Esophagus squamous epithelium (tissue), 5 donors: ENCODE measurements around the gene TMEM225. TPM values are rescaled to one million over a fixed set of nuclear protein-coding genes. Genes with fewer than 3 reads are reported as not detected.
"Not testable (repeated sequence)": the region's sequence is repeated elsewhere in the genome, so short reads cannot be mapped to it uniquely, and the experiment has no call there.

ENCODE experiments used
- DNase-seq: peaks from one replicate; lab custom pipeline; 2025; lab: John Stamatoyannopoulos, UW
- H3K27ac ChIP-seq, 4 donors: fragments of 200-600 bp; sonication (generic); one replicate each; pipeline ENCODE4 v1.5.1; 2016 to 2019; ENCODE audit warnings: mild to moderate bottlenecking in 1 of 4
- H3K27me3 ChIP-seq, 4 donors: fragments of 200-600 bp; sonication (generic); 1 replicate in 3 of 4; 2 replicates in 1 of 4; pipeline versions ENCODE4 v1.5.1 to v1.6.0; 2017 to 2021; ENCODE audit warnings: antibody characterized with exemption in 1 of 4
- H3K36me3 ChIP-seq, 3 donors: fragments of 200-600 bp; sonication (generic); one replicate each; pipeline ENCODE4 v1.5.1; 2016 to 2019
- H3K4me1 ChIP-seq, 3 donors: fragments of 200-600 bp; sonication (generic); one replicate each; pipeline ENCODE4 v1.5.1; 2017 to 2019
- H3K4me3 ChIP-seq, 4 donors: fragments of 200-600 bp; sonication (generic); 1 replicate in 3 of 4; 2 replicates in 1 of 4; pipeline ENCODE4 v1.5.1; 2016 to 2019; ENCODE audit warnings: mild to moderate bottlenecking in 2 of 4, moderate library complexity in 1 of 4
- H3K9me3 ChIP-seq, 3 donors: fragments of 200-600 bp; sonication (generic); one replicate each; pipeline ENCODE4 v1.5.1; 2016 to 2019
- POLR2A ChIP-seq, 4 donors: fragments of 450-650 bp; IDR thresholded peaks; one replicate each; pipeline ENCODE4 v1.6.1; 2017; ENCODE audit warnings: antibody characterized with exemption in 4 of 4, mild to moderate bottlenecking in 4 of 4, moderate library complexity in 3 of 4
- WGBS, 2 donors: methylation state at CpG; one replicate each; pipeline ENCODE4 v1.1.5; 2018; 5-methylcytosine and 5-hydroxymethylcytosine counted together
- intact Hi-C: fragments of 100-400 bp; cut with DNase I; formaldehyde crosslinking; loops from one replicate; pipeline ENCODE4 v1.15.0; 2022
- total RNA-seq, 4 donors: library from RNA; depleted of rRNA; stranded (reverse); fragments of >200 nt; gene quantifications; one replicate each; pipeline ENCODE4 v1.1.0, GENCODE V29; 2016
- TF ChIP-seq, protein P1 (sequence below), 6 experiments: fragments of 450-650 bp in 4 of 6; fragments of 200-600 bp in 2 of 6; sonication (generic) in 2 of 6; IDR thresholded peaks; one replicate each; pipeline ENCODE4 v1.5.1; 2016 to 2019; ENCODE audit warnings: antibody characterized with exemption in 6 of 6, mild to moderate bottlenecking in 4 of 6, moderate library complexity in 4 of 6
- donor health status: DM: yes; HTN: yes; CAD: no.

Gene TMEM225
- total RNA-seq, 4 donors from 2014 or later, result not detected

DNA sequence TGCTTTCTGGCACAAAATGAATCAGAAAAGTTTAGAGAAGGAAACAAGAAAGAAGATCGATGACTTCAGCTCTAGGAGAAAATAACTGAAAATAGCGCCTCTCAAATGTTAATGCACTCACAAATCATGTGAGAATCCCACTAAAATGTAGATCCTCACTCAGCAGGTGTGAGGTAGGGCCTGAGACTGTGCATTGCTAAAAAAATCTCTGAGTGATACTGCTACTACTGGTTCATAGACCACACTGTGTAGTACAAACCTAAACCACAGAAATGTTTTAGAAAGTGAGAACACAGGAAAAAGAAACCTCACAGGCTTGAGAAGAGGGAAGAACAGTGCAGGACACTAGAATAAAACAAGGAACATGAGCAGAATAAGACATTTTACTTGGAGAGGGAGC lies 18.5 kb upstream of the TMEM225 start:
- DNase-seq, result no peak
- Histone ChIP-seq H3K4me1 (no peaks in the 10 kb centered on the region), H3K9me3 (no peaks in the 10 kb centered on the region), H3K27ac (no peak overlapping the region), H3K27me3 (no peaks in the 10 kb centered on the region), H3K4me3 (no peak overlapping the region), H3K36me3 (no peaks in the 10 kb centered on the region)
- WGBS, 2 donors, result 57 to 78% methylated on average over 2 of the region's 2 CpGs
- TF ChIP-seq, protein P1, sequence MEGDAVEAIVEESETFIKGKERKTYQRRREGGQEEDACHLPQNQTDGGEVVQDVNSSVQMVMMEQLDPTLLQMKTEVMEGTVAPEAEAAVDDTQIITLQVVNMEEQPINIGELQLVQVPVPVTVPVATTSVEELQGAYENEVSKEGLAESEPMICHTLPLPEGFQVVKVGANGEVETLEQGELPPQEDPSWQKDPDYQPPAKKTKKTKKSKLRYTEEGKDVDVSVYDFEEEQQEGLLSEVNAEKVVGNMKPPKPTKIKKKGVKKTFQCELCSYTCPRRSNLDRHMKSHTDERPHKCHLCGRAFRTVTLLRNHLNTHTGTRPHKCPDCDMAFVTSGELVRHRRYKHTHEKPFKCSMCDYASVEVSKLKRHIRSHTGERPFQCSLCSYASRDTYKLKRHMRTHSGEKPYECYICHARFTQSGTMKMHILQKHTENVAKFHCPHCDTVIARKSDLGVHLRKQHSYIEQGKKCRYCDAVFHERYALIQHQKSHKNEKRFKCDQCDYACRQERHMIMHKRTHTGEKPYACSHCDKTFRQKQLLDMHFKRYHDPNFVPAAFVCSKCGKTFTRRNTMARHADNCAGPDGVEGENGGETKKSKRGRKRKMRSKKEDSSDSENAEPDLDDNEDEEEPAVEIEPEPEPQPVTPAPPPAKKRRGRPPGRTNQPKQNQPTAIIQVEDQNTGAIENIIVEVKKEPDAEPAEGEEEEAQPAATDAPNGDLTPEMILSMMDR (IDR thresholded peaks at IDR 0.05), result no peak
- no peak for TF ChIP-seq POLR2A (IDR thresholded peaks at IDR 0.05)
- intact Hi-C loops, result no loop called here

DNA sequence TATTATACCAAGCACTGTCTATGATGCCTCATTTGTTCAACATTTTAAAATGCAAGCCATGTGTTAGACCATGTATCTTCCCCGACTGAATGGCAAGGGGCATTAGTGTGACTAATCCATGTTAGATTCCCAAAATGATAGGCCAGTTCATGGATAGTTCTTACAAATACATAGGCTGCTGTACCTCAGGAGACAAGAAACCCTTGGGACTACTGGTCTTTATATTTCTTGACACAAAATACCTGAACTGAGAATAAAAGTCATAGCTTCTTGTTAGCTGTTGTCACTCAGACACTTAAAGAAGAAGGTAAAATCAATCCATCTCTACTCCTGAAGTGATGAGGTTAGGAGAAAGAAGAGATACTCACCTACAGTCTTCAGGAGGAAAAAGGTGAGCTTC lies 16.4 kb upstream of the TMEM225 start, which contains the start of gene OR8D4:
Gene OR8D4, plus strand, starts transcription at position 301 of the 400 bp plus-strand sequence. CDS start 4,265 bp downstream, outside the sequence.
- Histone ChIP-seq H3K4me3 (no peak within 1 kb of the TSS), H3K9me3 (no peaks in the 10 kb centered on the region), H3K36me3 (no peaks in the 10 kb centered on the region), H3K4me1 (no peaks in the 10 kb centered on the region), H3K27ac (no peak within 1 kb of the TSS), H3K27me3 (no peaks in the 10 kb centered on the region)
- DNase-seq, result no peak
- TF ChIP-seq, protein P1 (IDR thresholded peaks at IDR 0.05), result no peak
- TF ChIP-seq POLR2A (IDR thresholded peaks at IDR 0.05), result no peak
- intact Hi-C loops, result no loop called here
- WGBS, 2 donors, result 86 to 100% methylated on average over 1 of the region's 1 CpG

DNA sequence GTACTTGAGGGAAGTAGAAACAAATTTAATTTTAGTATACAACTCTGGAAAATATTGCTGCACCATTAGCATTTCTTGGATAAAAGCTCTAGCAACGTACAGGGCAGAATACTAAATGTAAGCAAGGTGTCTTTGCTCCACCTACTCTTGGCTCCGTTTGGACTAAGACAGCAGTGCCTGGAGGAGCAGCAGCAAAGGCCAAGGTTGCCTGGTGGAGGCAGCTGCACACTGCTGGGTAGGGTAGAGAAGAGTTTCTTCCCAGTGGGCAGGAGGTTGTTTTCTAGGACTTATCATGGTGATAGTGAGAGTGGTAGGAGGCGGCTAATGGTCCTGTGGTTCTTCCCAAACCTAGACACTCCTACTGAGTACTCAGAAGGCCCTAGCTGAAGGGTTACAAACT lies 14.3 kb upstream of the TMEM225 start:
- H3K4me3 ChIP-seq, result no peak overlapping the region
- H3K4me1 ChIP-seq, result no peaks in the 10 kb centered on the region
- TF ChIP-seq, protein P1 (IDR thresholded peaks at IDR 0.05), result no peak
- TF ChIP-seq POLR2A (IDR thresholded peaks at IDR 0.05), result no peak
- intact Hi-C loops, result no loop called here
- H3K36me3 ChIP-seq, result no peaks in the 10 kb centered on the region
- H3K27me3 ChIP-seq, result no peaks in the 10 kb centered on the region
- no peaks in the 10 kb centered on the region for H3K9me3 ChIP-seq
- WGBS, 2 donors, result 49 to 57% methylated on average over 3 of the region's 3 CpGs
- no peak for DNase-seq
- no peak overlapping the region for H3K27ac ChIP-seq

DNA sequence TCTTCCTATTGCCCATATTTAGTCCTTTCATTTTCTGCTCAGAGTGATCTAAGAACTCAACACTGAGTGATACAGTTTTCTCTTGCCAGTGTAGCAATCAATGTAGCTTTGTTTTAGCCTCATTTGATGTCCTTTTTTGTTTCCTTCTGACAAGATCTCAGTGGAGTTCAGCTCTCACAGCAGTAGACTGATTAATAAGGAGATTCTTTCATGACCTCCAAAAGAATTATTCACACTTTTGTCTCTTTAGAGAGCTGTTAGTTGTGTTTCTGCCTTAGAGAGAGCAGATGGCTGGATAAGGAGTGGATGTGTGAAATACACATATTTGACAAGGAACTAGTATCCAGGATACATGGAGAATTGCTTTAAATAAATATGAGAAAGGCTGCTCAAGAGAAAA lies 6.6 kb upstream of the TMEM225 start:
- no peaks in the 10 kb centered on the region for H3K27me3 ChIP-seq
- H3K36me3 ChIP-seq, result no peaks in the 10 kb centered on the region
- intact Hi-C loops, result no loop called here
- no peak overlapping the region for H3K27ac ChIP-seq
- H3K4me1 ChIP-seq, result no peaks in the 10 kb centered on the region
- H3K9me3 ChIP-seq, result no peaks in the 10 kb centered on the region
- no peak for TF ChIP-seq POLR2A (IDR thresholded peaks at IDR 0.05)
- TF ChIP-seq, protein P1 (IDR thresholded peaks at IDR 0.05), result no peak
- H3K4me3 ChIP-seq, result no peak overlapping the region
- DNase-seq, result no peak

DNA sequence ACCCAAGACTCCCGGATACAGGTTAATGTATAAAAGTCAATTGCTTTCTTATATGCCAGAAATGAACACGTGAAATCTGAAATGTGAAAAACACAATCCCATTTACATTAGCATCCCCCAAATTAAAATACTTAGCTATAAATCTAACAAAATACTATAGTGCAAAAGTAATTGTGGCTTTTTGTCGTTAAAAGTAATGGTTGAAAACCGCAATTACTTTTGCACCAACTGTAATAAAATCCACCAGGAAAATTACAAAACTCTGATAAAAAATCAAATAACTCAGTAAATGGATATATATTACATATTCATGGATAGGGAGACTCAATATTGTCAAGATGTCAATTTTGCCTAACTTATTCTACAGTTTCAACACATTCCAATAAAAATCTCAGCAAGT lies 4.6 kb downstream of the TMEM225 start:
- H3K9me3 ChIP-seq, result peaks cover 0 to 3% (median 0%) of the 10 kb centered on the region in 3 donors
- intact Hi-C loops, result no loop called here
- 72 to 78% methylated on average over 4 of the region's 4 CpGs for WGBS, 2 donors

DNA sequence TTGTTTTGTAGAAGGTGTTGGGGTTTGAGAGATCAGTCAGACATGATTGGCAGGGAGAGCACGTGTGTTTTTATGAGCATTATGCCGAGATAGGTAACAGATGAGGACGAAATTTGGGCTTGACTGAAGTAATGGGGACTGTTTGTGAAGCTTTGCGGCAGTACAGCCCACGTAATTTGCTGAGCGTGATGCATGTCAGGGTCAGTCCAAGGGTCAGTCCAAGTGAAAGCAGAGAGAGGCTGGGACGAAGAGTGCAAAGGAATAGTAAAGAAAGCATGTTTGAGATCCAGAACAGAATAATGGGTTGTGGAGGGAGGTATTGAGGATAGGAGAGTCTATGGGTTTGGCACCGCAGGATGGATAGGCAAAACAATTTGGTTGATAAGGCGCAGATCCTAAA lies 17.7 kb downstream of the TMEM225 start:
- H3K4me1 ChIP-seq, DNase-seq, H3K9me3 ChIP-seq, H3K27me3 ChIP-seq, intact Hi-C loops, H3K36me3 ChIP-seq, H3K27ac ChIP-seq, H3K4me3 ChIP-seq: not testable (repeated sequence)
- 57 to 61% methylated on average over 9 of the region's 9 CpGs for WGBS, 2 donors

More for the DNA sequence above, 4.6 kb downstream of the TMEM225 start:
- no peak overlapping the region for H3K4me3 ChIP-seq
- TF ChIP-seq POLR2A (IDR thresholded peaks at IDR 0.05), result no peak
- TF ChIP-seq, protein P1 (IDR thresholded peaks at IDR 0.05), result no peak
- no peaks in the 10 kb centered on the region for H3K27me3 ChIP-seq
- no peaks in the 10 kb centered on the region for H3K4me1 ChIP-seq
- no peak overlapping the region for H3K27ac ChIP-seq
- no peak for DNase-seq
- no peaks in the 10 kb centered on the region for H3K36me3 ChIP-seq

DNA sequence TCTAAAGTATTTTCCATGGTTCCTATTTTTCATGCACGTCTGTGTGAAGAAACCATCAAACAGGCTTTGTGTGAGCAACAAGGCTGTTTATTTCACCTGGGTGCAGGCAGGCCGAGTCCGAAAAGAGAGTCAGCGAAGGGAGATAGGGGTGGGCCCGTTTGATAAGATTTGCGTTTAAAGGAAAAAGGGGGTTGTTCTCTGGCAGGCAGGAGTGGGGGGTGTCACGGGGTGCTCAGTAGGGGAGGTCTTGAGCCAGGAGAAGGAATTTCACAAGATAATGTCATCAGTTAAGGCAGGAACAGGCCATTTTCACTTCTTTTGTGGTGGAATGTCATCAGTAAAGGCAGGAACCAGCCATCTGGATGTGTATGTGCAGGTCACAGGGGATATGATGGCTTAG lies 20.2 kb downstream of the TMEM225 start:
- H3K4me1 ChIP-seq, H3K27ac ChIP-seq, H3K4me3 ChIP-seq, H3K9me3 ChIP-seq, H3K27me3 ChIP-seq, H3K36me3 ChIP-seq, intact Hi-C loops, DNase-seq: not testable (repeated sequence)
- 31 to 45% methylated on average over 7 of the region's 7 CpGs for WGBS, 2 donors
